Cardiac septum (tissue), 1 donor: ENCODE results near the gene SCAMP3. TPM values are rescaled to one million over a fixed set of nuclear protein-coding genes. Genes with fewer than 3 reads are reported as not detected.
A peak's percentile ranks its signal among the peaks of the same experiment; 100 is the strongest.
"Not testable (repeated sequence)": the region's sequence is repeated elsewhere in the genome, so short reads cannot be mapped to it uniquely, and the experiment has no call there.

Experiments used
- DNase-seq: peaks from one replicate; pipeline ENCODE4 v3.0.0-alpha.2; 2020; ENCODE audit warnings: low spot score
- intact Hi-C: fragments of 100-400 bp; cut with DNase I; formaldehyde crosslinking; loops from one replicate; pipeline ENCODE4 v1.14.0; 2022
- total RNA-seq: library from RNA; stranded (reverse); fragmentation: NEBNext Ultra II Directional; extraction: Animal tissue kit (Norgen Biotek cat#: 25700); gene quantifications from one replicate; pipeline ENCODE4 v1.2.1, GENCODE V29; 2021
- donor health status: DM: no; HTN: no; CAD: no.

The SCAMP3 gene
- total RNA-seq, 1 donor from 2014 or later: 61.5 TPM

DNA sequence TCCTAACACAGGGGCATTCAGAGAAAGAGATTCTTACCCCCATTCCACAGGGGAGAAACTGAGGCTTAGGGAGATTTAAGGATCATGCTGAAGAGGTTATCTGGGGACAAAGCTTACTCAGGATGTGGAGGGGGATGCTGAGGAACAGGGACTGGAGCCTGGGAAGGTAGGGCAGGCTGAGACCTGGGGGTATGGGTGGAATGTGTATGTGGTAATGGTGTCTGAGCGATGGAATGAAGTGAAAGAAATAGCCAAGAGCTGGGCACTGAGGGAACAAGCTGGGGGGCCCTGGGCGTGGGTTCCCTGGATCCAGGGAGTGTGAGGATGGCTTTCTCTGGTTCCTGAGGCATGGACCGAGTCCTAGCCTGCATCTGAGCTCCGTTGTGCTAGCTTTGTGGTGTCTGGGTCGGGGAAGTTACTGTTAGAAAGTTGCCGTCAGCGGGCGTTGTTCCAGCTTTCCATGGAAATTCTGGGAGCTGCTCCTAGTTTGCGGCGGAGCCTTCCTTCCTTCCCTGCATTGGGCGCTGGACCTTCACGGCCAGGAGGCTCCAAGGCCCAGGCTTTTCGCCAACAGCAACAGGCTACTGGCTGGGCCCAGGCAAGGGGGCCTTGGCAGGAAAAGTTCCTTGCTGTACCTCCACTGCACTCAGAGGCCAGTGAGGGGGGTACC lies 50.6 kb downstream of the SCAMP3 start:
- intact Hi-C loops, DNase-seq: not testable (repeated sequence)

DNA sequence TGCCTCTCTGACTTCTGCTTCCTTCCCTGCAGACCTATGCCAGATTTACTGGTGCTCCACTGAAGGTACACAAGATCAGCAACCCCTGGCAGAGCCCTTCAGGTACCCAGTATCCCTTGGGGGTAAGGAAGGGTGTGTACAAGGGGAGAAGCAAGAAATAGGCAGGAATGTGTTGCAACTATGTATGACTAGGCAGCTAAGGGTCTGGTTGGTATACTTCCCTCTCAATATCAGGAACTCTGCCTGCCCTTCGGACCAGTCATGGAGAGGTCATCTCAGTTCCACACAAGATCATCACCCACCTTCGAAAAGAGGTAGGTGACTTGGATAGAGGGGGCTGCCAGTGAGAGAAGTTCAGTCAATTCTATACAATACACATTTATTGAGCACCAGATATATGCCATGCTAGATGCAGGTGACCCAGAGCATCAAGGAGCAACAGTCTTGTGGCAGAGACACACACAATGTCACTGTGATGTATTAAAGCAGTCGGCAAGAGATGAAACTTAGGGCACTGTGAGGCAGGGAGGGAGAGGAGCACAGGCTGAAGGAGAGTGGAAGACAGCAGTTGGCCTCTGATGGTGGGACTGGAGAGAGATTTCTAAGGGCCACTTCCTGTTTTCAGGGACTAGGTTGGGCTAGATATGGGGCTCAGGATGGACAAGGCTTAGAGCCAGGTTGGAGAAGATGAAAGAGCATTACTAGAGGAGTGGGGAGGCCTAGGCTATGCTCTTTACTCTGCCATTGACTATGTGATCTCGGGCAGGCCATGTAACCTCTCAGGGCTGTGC lies 51.7 kb downstream of the SCAMP3 start:
- no peak for DNase-seq
- intact Hi-C loops: no loop called here

DNA sequence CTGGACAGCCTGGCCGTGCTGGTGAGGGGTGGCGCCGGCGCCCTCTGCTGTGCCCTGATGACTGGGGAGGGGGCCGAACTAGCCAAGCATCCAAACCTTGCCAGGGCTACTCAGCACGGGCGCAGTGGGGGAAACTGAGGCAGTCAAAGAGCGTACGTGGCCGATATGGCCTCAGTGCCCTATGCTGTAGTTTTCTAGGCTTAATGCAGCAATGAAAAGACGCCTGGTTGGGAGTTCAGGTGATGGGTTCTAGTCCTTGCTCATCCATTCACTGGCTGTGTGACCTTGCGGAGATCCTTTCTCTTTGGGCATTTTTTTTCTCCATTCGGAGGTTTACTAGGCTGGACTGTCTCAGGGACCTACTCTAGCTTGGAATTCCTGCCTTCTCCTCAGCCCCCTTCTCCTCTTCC lies 52.8 kb downstream of the SCAMP3 start:
- intact Hi-C loops: loop anchor here (2.0 kb wide), 2 partner anchors 17 to 35 kb away; no protein-coding TSS in a partner anchor
- DNase-seq: no peak

DNA sequence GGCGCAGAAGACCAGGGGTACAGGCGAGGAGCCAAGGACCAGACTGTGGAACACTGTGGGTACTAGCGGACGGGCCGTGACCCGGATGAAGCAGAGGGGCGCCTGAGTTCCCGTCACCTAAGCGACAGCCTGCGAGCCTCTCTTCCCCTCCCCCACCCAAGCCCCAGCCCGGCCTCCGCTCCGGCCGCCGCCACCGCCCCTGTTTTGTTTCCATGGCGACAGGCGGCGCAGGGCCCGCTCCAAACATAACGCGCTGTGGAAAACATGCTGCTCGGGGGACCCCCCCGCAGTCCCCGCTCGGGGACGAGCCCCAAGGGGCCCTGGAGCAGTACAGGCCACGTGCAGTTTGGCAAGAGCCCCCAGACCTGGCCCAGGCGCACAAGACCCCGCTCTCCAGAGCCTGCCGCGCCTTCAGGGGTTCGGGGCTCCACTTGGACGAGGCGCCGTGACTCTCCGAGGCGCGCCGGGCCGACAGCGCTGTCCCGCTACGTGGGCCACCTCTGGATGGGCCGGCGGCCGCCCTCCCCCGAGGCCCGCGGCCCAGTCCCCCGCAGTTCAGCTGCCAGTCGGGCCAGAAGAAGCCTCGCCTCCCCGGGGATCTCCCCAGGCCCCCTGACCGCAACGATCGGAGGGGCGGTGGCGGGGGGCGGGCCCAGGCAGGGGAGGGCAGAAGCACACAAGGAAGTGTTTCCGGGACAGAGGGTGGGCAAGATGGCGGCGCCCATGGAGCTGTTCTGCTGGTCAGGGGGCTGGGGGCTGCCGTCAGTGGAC lies 53.4 kb downstream of the SCAMP3 start, which contains the start of gene MTX1:
TSS of gene MTX1 (plus strand) at position 155 of the 771 bp plus-strand sequence. CDS start at position 265, 110 bp downstream.
- intact Hi-C loops: loop anchor here (2.0 kb wide), 2 partner anchors 18 to 36 kb away; no protein-coding TSS in a partner anchor
- DNase-seq: peak; percentile 94

DNA sequence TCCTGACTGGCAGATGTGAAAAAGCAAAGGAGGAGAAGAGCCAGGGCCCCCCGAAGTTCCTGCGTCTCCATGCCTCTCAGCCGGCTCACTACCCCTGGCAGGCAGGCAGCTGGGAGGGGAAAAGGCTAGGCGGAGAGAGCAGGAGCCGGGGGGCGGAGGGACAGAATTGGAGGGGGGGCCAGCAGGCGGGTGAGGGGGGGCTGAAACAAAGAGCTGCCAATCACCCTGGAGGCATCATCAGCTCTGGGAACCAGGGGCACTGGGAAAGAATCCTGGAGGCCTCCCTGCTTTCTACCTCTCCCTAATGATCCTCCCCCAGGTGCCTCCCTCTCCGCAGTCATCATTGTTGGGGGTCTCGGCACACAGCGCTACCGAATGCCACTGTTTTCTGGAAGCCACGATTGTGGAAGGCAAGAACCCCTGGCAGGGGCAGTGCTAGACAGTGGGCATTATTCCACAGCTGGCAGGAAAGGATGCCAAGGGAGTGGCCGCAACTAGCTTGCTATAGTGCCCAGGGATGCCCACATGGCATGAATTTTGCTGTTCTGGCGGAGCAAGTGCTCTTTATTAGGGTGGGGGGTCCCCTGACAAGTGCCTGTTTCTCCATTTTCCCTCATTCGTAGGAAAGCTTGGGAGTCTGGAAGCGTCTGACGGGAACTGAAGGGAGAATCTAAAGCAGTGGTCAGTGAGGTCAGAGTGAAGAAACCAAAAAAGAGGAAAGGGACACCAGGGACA lies 54.2 kb downstream of the SCAMP3 start, which contains the start of gene THBS3:
TSS of gene THBS3 (minus strand) at position 92 of the 735 bp plus-strand sequence. CDS start at position 71, 21 bp downstream.
- no peak for DNase-seq
- intact Hi-C loops: loop anchor here (2.0 kb wide), 3 partner anchors 19 to 385 kb away; no protein-coding TSS in a partner anchor

DNA sequence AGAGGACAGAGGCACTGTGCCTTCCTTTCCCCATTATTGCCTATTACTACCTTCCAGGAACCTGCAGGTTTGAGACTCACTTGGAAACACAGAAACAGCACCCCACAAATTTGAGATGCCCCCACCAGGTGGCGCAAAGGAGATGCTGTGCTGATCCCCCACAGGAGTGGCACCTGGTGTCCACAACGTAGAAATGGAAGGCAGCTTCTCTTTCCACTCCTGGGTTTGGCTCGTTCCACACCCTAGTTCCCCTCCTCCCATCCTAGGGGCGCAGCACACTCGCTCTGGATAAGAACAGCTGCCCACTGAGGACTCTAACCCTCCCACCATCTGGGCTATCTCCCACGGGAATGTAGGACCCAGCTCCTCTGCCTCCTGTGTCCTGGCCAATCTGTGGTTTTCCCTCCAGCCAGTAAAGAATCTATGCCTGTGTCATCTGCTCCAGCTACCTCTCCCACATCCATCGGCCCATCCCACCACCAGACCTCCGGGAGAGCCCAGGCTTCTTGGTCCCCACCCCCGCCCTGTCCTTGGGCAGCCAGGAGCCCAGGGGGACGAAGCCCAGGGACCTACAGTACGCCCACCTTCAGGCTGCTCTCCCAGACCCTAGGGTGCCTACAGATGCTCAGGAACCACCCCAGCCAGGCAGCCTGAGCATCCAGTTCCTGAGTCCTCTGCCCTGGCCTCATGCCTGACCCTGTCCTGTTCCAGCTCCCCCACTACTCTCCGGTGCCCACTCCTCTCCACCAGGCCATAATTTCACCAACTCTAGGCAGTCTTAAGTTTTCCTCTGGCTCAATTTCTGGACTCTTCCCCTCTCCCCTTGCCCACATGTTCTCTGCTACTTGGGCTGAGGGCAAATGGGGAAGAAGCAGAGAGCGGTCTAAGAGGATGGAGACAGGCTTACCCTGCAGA lies 55.0 kb downstream of the SCAMP3 start:
- intact Hi-C loops: loop anchor here (2.0 kb wide), 1 partner anchor 386 kb away; no protein-coding TSS in a partner anchor
- peak; percentile 93 for DNase-seq

Other genes starting within 250 kb of the SCAMP3 start
- 0.51 TPM for gene DCST2, start 228.6 kb downstream of the SCAMP3 start, total RNA-seq
- not detected for gene DCST1, start 228.5 kb downstream of the SCAMP3 start, total RNA-seq
- 69.9 TPM for gene ADAM15, start 211.0 kb downstream of the SCAMP3 start, total RNA-seq
- gene EFNA4, start 198.6 kb downstream of the SCAMP3 start, total RNA-seq: 1.9 TPM
- 1.2 TPM for gene EFNA3, start 183.5 kb downstream of the SCAMP3 start, total RNA-seq
- gene EFNA1, start 134.5 kb downstream of the SCAMP3 start, total RNA-seq: 30.2 TPM
- 11.2 TPM for gene SLC50A1, start 126.5 kb downstream of the SCAMP3 start, total RNA-seq
- gene DPM3, start 121.8 kb downstream of the SCAMP3 start, total RNA-seq: 56.3 TPM
- gene KRTCAP2, start 89.1 kb downstream of the SCAMP3 start, total RNA-seq: 112 TPM
- gene TRIM46, start 88.5 kb downstream of the SCAMP3 start, total RNA-seq: not detected
- 11.7 TPM for gene THBS3, start 54.5 kb downstream of the SCAMP3 start, total RNA-seq
- gene MTX1, start 53.7 kb downstream of the SCAMP3 start, total RNA-seq: 16.4 TPM
- gene ENTREP3, start 6.9 kb downstream of the SCAMP3 start, total RNA-seq: 15.5 TPM
- gene CLK2, start 11.1 kb upstream of the SCAMP3 start, total RNA-seq: 24.7 TPM
- 2.2 TPM for gene HCN3, start 15.1 kb upstream of the SCAMP3 start, total RNA-seq
- not detected for gene PKLR, start 39.1 kb upstream of the SCAMP3 start, total RNA-seq
- 83.1 TPM for gene FDPS, start 46.5 kb upstream of the SCAMP3 start, total RNA-seq
- 18.1 TPM for gene RUSC1, start 58.5 kb upstream of the SCAMP3 start, total RNA-seq